Subcutaneous adipose tissue (tissue), 4 donors: ENCODE data around the gene DDIAS. TPM values are rescaled to one million over a fixed set of nuclear protein-coding genes. Genes with fewer than 3 reads are reported as not detected.

Source experiments
- total RNA-seq, 4 donors: library from RNA; depleted of rRNA; stranded (reverse); fragments of >200 nt; gene quantifications; one replicate each; pipeline ENCODE4 v1.1.0, GENCODE V29; 2016
- TF ChIP-seq, protein P1 (sequence below): fragments of 450-650 bp; IDR thresholded peaks from one replicate; pipeline ENCODE4 v1.5.1; 2016; ENCODE audit warnings: low read depth, mild to moderate bottlenecking, control low read depth, antibody characterized with exemption, moderate library complexity

The DDIAS gene
- total RNA-seq, 4 donors from 2014 or later, result 0.38 to 2.4 (median 1.7) TPM

- TF ChIP-seq, protein P1, sequence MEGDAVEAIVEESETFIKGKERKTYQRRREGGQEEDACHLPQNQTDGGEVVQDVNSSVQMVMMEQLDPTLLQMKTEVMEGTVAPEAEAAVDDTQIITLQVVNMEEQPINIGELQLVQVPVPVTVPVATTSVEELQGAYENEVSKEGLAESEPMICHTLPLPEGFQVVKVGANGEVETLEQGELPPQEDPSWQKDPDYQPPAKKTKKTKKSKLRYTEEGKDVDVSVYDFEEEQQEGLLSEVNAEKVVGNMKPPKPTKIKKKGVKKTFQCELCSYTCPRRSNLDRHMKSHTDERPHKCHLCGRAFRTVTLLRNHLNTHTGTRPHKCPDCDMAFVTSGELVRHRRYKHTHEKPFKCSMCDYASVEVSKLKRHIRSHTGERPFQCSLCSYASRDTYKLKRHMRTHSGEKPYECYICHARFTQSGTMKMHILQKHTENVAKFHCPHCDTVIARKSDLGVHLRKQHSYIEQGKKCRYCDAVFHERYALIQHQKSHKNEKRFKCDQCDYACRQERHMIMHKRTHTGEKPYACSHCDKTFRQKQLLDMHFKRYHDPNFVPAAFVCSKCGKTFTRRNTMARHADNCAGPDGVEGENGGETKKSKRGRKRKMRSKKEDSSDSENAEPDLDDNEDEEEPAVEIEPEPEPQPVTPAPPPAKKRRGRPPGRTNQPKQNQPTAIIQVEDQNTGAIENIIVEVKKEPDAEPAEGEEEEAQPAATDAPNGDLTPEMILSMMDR, result no peak
Measured at GRCh38 chr11:82899957-82900276, 1.6 kb upstream of the DDIAS start.

DNA sequence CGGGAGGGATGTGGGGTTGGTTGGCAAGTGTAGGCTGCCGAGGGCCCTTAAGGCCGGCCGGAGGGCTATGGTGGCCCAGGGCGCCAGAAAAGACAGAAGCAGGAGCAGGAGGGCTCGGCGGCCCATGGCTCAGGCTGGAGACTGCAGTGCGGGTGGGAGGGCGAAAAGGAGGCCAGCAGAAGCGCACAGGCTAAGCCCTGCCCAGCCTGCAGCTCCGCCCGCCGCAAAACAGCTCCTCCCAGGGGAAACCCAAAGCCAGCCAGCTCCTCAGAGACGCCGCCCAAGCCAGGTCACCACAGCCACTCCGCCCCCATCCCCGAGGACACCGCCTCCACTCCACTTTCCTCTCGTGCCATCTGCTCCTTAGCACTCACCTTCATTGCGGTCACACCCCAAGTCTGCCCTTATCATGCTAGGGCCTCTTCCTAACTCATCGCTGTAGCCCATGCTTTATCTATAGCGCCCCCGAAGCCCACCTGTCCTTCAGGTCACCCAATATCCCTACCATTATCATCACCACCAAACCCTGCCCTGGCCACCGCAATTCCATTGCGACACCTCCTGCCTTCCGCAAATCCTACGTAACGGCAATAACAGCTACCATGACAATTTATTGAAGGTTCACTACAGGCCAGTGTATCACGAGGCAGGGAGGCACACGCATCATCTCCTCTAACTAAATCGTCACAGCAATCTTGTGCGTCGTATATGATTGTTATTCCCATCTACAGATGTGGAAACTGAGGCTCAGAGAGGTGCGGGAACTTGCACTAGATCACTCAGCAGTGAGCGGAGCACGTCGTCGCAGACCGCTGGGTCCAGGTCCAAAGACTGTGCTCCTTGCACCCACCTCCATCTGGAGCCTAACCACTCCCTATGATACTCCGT is 1.0 kb upstream of the DDIAS start, which contains the start of gene PRCP:
TSS of gene PRCP (minus strand) at position 154 of the 888 bp plus-strand sequence. CDS start at position 126, 28 bp downstream.
- TF ChIP-seq, protein P1, result no peak

DNA sequence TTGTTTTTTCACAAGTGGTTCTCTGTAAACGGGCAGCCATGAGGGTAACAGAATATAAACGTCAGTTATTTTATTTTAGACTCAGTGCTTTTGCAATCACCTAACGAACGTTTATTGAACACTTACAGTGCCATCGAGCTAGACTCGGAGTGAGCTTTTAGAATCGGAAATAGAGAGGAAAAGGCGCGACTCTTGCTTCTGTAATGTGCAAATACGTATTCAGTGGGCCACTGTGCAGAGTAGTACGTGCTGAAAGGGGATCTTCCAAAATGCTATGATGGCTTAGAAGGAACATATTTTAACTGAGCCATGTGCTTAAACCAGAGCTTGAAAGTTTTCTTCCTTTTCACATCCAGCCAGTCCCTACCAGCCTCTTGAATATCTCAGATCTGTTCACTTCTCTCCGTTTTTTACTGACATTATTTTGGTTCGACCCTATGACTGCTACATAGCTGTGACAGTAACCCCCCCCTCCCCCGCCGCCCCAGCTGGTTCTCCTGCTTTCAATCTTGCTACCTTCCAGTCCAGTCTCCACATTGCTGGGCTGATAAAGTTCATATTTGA is 468 bp downstream of the DDIAS start:
- TF ChIP-seq, protein P1, result no peak

DNA sequence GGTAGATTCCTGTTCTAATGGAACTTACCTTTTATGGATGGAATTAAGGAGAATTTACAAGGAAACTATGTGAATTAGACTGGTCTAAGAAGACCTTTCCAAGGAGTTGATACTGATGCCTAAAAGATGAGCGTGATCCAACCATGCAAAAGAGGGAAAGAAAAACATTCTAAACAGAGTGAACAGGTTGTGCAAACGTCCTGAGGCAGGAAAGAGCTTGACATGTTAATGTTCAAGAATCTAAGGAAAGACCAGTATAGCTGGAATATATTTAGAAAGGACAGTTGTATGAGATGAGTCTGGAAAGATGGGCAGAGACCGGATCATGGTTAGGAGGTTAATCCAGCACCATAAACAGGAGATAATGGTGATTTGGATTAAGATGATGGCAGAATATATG is 1.3 kb downstream of the DDIAS start:
- TF ChIP-seq, protein P1, result no peak

DNA sequence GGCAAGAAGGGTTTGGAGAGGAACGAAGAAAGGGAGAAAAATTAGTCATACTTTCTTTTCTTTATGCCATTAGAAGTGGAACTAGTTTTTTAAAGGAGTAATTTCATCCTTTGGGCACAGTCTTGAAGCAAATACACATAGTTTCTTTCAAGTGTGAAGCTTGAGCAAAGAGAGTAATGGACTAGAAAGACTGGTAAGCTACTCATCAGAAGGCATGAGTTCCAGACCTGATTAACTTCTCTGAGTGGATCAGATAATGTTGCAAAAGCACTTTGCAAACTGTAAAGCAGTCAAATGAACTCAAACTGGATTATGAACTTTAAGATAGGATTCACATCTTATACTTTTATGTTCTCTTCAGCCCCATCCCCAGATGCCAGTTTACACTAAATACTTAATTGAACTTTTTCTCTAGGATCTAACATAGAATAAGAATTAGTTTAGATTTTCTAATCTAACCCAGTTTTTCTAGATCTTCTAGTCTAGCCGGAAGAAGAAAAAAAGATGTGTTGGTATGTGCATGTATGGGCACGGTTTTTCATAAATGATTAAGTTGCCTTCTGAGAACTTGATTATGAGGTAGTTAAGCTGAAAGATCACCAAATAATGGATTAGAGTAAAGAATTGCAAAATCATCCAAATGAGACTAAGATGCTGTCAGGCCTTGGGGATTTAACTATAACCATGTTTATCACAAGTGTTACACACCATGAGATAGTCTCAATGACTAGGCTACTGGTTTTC is 2.5 kb downstream of the DDIAS start:
- TF ChIP-seq, protein P1, result no peak

DNA sequence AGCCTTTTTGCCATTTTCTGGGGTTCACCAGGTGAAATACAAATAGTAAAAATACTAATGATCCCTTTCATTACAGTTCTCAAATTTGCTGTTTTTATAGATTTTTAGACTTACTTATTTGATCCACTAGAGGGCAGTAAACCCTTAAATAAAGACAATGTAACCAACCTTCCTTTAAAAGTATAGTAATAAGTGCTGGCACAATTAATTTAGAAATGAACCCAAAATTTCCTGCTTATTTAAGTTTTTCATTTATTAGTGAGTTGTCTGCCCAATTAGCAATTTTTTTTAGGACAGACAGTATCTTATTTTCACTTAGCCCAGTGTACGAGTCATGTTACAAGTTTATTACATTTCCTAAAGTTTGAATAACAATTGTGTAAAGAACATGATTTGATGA is 4.7 kb downstream of the DDIAS start:
- TF ChIP-seq, protein P1, result no peak

GRCh38 chr11:82906931-82907330 is 5.4 kb downstream of the DDIAS start:
- TF ChIP-seq, protein P1, result no peak
